Heart right ventricle (tissue), 16 donors: ENCODE results near the gene NCR2. TPM values are rescaled to one million over a fixed set of nuclear protein-coding genes. Genes with fewer than 3 reads are reported as not detected.

Experiments
- ATAC-seq, 8 donors: fragments of 200-7000 bp; cut with Tn5 transposase; one replicate each; pipeline ENCODE4 v1.9.1; 2020; ENCODE audit warnings: mild to moderate bottlenecking in 8 of 8, moderate library complexity in 8 of 8, moderate number of reproducible peaks in 1 of 8
- DNase-seq, 2 donors: peaks; one replicate each; pipeline ENCODE4 v3.0.0-alpha.2; 2020
- H3K27ac ChIP-seq, 10 donors: fragments of 200-600 bp; sonication (generic) in 2 of 10; one replicate each; pipeline versions ENCODE4 v1.5.0 to v1.8.0; 2020 to 2022; ENCODE audit warnings: mild to moderate bottlenecking in 3 of 10
- H3K27me3 ChIP-seq, 7 donors: fragments of 200-600 bp; one replicate each; pipeline ENCODE4 v1.8.0; 2021 to 2022; ENCODE audit warnings: mild to moderate bottlenecking in 2 of 7
- H3K36me3 ChIP-seq, 9 donors: fragments of 200-600 bp; sonication (generic) in 1 of 9; one replicate each; pipeline versions ENCODE4 v1.5.0 to v1.8.0; 2020 to 2022; ENCODE audit warnings: mild to moderate bottlenecking in 2 of 9
- H3K4me1 ChIP-seq, 9 donors: fragments of 200-600 bp; sonication (generic) in 1 of 9; one replicate each; pipeline versions ENCODE4 v1.5.0 to v1.8.0; 2020 to 2022; ENCODE audit warnings: mild to moderate bottlenecking in 4 of 9
- H3K4me3 ChIP-seq, 10 donors: fragments of 200-600 bp; sonication (generic) in 2 of 10; one replicate each; pipeline versions ENCODE4 v1.5.0 to v1.8.0; 2020 to 2022; ENCODE audit warnings: mild to moderate bottlenecking in 7 of 10, moderate library complexity in 2 of 10
- H3K9me3 ChIP-seq, 11 donors: fragments of 200-600 bp in 10 of 11; sonication (generic) in 2 of 11; one replicate each; pipeline versions ENCODE4 v1.5.0 to v1.8.0; 2013 to 2022; ENCODE audit warnings: mild to moderate bottlenecking in 2 of 11, control low read depth in 1 of 11, moderate library complexity in 1 of 11
- WGBS, 2 donors: extraction: QIAGEN DNeasy Blood & Tissue Kit; methylation state at CpG; one replicate each; pipeline ENCODE4 v1.1.7; 2013; ENCODE audit warnings: inconsistent platforms in 1 of 2; 5-methylcytosine and 5-hydroxymethylcytosine counted together
- intact Hi-C, 10 donors: fragments of 100-400 bp; cut with DNase I; formaldehyde crosslinking; loops; one replicate each; pipeline versions ENCODE4 v1.11.1 to v1.14.2; 2022
- polyA plus RNA-seq, 2 donors: library from polyadenylated mRNA; stranded (reverse); fragments of 200-250 nt; gene quantifications; one replicate each; pipeline ENCODE4 v1.2.3, GENCODE V29; 2013
- total RNA-seq, 10 donors: library from RNA; stranded (reverse); fragmentation: NEBNext Ultra II Directional in 3 of 10; extraction: Animal tissue kit (Norgen Biotek cat#: 25700) in 3 of 10; gene quantifications; one replicate each; pipeline versions ENCODE4 v1.2.1 to v1.2.4, GENCODE V29; 2021 to 2023
- TF ChIP-seq, protein P1 (sequence below), 9 donors: fragments of 200-600 bp; sonication (generic) in 2 of 9; IDR thresholded peaks; one replicate each; pipeline versions ENCODE4 v1.5.0 to v1.8.0; 2021 to 2022; ENCODE audit warnings: antibody characterized with exemption in 9 of 9, mild to moderate bottlenecking in 5 of 9, moderate library complexity in 1 of 9
- donor health status: Arrhythmogenic right ventricular cardiomyopathy.
- donor health status: ischemic (EF 13 %, LVEDD 7.1; RV severe dilation, severe dysfunction).
- donor health status: healthy with polysubstance abuse.
- donor health status: DM: no; HTN: yes; CAD: no.
- donor health status: DM: no; HTN: no; CAD: no.
- donor health status: ischemic (EF 25% LVEDD 6.9; RV normal size, moderate dysfunction).
- donor health status: ischemic (EF 25% LVEDD 5.7; RV mildly dilated, moderate dysfunction).
- donor health status: healthy.
- donor health status: DM: yes; HTN: yes; CAD: no.
- donor health status: Ischemic cardiomyopathy.
- donor health status: ischemic (EF 35%, LVEDD 5.7; RV mildly dilated, moderate dysfunction).
- donor health status: nonischemic (EF 11% LVEDD 7.7; RV severe dilation, severe dysfunction).
- donor health status: DM: yes; HTN: yes; CAD: no.
- donor health status: PGD.
- donor health status: ischemic (EF 29% LVEDD 5.4; RV normal size, mild dysfunction).
- donor health status: nonischemic (EF 23%, LVEDD 6.1; RV moderate dilation, normal function).

NCR2 gene
- total and polyA plus RNA-seq, 12 donors: not detected

DNA sequence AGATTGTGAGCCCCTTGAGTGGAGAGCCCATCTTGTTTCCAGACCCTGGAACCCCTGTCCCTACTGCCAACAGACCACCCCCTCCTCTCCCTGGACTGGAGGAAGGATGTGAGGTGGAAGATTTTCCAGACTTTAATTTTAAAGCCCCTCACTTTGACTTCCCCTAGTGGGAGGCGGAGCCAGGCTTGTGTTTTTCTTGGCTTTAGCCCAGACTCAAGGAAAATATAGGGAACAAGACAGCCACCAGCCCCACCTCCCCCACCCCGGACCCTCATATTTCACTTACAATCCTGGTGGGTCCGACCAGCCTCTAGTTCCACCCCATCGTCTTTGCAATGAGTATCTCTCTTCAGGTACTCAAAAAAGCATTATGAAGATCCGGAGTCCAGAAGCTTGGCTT is 40.8 kb downstream of the NCR2 start:
- Histone ChIP-seq H3K9me3 (no peaks in the 10 kb centered on the region), H3K27me3 (peaks cover 15 to 89% (median 68%) of the 10 kb centered on the region in 7 donors), H3K36me3 (no peaks in the 10 kb centered on the region), H3K4me1 (peaks cover 5 to 46% (median 42%) of the 10 kb centered on the region in 9 donors), H3K27ac (no peak overlapping the region), H3K4me3 (no peak overlapping the region)
- DNase-seq (no peak), ATAC-seq (no peak)
- 56 to 62% methylated on average over 5 of the region's 5 CpGs for WGBS, 2 donors
- intact Hi-C loops: loop anchor here in 2 of 10 donors (5.0 to 10.0 kb wide), 2 partner anchors 36 to 79 kb away; no protein-coding TSS in a partner anchor
- TF ChIP-seq, protein P1, sequence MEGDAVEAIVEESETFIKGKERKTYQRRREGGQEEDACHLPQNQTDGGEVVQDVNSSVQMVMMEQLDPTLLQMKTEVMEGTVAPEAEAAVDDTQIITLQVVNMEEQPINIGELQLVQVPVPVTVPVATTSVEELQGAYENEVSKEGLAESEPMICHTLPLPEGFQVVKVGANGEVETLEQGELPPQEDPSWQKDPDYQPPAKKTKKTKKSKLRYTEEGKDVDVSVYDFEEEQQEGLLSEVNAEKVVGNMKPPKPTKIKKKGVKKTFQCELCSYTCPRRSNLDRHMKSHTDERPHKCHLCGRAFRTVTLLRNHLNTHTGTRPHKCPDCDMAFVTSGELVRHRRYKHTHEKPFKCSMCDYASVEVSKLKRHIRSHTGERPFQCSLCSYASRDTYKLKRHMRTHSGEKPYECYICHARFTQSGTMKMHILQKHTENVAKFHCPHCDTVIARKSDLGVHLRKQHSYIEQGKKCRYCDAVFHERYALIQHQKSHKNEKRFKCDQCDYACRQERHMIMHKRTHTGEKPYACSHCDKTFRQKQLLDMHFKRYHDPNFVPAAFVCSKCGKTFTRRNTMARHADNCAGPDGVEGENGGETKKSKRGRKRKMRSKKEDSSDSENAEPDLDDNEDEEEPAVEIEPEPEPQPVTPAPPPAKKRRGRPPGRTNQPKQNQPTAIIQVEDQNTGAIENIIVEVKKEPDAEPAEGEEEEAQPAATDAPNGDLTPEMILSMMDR (IDR thresholded peaks at IDR 0.05): no peak

DNA sequence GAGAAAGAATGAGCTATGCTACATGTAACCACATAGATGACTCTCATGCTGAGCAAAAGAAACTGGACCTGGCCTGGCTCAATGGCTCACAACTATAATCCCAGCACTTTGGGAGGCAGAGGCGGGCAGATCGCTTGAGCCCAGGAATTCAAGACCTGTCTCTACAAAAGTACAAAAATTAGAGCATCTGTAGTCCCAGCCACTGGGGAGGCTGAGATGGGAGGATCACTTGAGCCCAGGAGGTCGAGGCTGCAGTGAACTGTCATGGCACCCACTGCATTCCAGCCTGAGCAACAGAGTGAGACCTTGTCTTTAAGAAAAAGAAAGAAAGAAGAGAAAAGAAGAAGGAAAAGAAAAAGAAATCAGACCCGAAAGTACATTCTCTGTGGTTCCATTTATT is 41.7 kb downstream of the NCR2 start:
- Histone ChIP-seq H3K4me3 (no peak overlapping the region), H3K27me3 (peaks cover 15 to 80% (median 64%) of the 10 kb centered on the region in 7 donors), H3K9me3 (no peaks in the 10 kb centered on the region), H3K4me1 (peaks cover 5 to 37% (median 33%) of the 10 kb centered on the region in 9 donors), H3K27ac (no peak overlapping the region), H3K36me3 (no peaks in the 10 kb centered on the region)
- no peak for DNase-seq
- intact Hi-C loops: loop anchor here in 2 of 10 donors (5.0 to 10.0 kb wide), 2 partner anchors 35 to 78 kb away; no protein-coding TSS in a partner anchor
- no peak for ATAC-seq
- 87 to 91% methylated on average over 4 of the region's 4 CpGs for WGBS, 2 donors
- TF ChIP-seq, protein P1 (IDR thresholded peaks at IDR 0.05): no peak

DNA sequence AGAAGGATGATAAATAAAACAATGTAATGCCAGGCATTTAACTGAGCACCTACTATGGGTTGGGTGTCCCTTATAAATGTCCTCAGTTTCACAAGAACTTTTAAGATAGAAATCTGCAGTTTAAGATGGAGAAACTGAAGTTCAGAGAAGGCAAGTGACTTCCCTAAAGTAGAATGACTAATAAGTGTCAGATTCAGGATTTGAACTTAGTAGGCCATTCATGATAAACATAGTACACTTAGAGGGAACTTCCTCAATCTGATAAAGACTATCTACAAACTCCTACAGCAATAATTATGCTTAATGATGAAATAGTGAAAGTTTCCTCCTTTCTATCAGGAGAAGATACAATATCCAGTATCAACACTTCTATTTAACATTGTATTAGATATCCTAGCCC is 43.9 kb downstream of the NCR2 start:
- no peak for DNase-seq
- Histone ChIP-seq H3K4me1 (peaks cover 2 to 17% (median 14%) of the 10 kb centered on the region in 9 donors), H3K9me3 (no peaks in the 10 kb centered on the region), H3K27me3 (peaks cover 0 to 67% (median 52%) of the 10 kb centered on the region in 7 donors), H3K27ac (no peak overlapping the region), H3K4me3 (no peak overlapping the region), H3K36me3 (no peaks in the 10 kb centered on the region)
- intact Hi-C loops: loop anchor here in 2 of 10 donors (5.0 to 10.0 kb wide), 2 partner anchors 33 to 75 kb away; no protein-coding TSS in a partner anchor
- ATAC-seq: no peak
- TF ChIP-seq, protein P1 (IDR thresholded peaks at IDR 0.05): no peak

DNA sequence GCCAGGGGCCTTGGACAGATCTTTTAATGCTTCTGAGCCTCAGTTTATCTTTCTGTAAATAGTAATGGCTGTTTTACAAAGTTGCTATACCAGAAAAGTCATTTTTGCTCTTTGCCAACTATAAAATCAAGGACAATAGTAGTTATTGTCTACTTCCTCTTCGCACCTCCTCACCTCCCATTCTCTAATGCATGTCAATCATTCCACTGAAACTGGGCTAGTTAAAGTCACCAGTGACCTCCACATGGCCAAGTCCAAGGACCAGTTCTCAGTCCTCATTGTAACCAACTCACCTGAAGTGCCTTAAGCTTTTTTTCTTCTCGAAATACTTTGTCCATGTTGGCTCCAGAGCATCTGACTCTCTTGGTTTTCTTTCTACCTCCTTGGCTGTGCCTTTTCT is 51.2 kb downstream of the NCR2 start:
- WGBS, 2 donors: 87 to 91% methylated on average over 2 of the region's 2 CpGs
- H3K9me3 ChIP-seq: no peaks in the 10 kb centered on the region
- H3K36me3 ChIP-seq: no peaks in the 10 kb centered on the region
- TF ChIP-seq, protein P1 (IDR thresholded peaks at IDR 0.05): no peak
- ATAC-seq: no peak
- no peak overlapping the region for H3K27ac ChIP-seq
- no peak overlapping the region for H3K4me3 ChIP-seq
- peaks cover 3 to 45% (median 28%) of the 10 kb centered on the region in 7 donors for H3K27me3 ChIP-seq
- DNase-seq: no peak
- intact Hi-C loops: no loop called here
- no peaks in the 10 kb centered on the region for H3K4me1 ChIP-seq
